Lower lobe of right lung (tissue), 2 donors: ENCODE results near the gene OVCA2. TPM values are rescaled to one million over a fixed set of nuclear protein-coding genes. Genes with fewer than 3 reads are reported as not detected.

ENCODE experiments used
- ATAC-seq, 2 donors: fragments of 200-7000 bp; cut with Tn5 transposase; one replicate each; pipeline ENCODE4 v1.9.1; 2020 to 2022; ENCODE audit warnings: mild to moderate bottlenecking in 2 of 2, moderate library complexity in 2 of 2
- DNase-seq: peaks from one replicate; pipeline ENCODE4 v3.0.0-alpha.2; 2020
- H3K27ac ChIP-seq: fragments of 200-600 bp; one replicate; pipeline ENCODE4 v1.8.0; 2022
- H3K27me3 ChIP-seq: fragments of 200-600 bp; one replicate; pipeline ENCODE4 v1.8.0; 2022; ENCODE audit warnings: low read depth
- H3K36me3 ChIP-seq: fragments of 200-600 bp; one replicate; pipeline ENCODE4 v1.8.0; 2022; ENCODE audit warnings: mild to moderate bottlenecking
- H3K4me1 ChIP-seq: fragments of 200-600 bp; one replicate; pipeline ENCODE4 v1.8.0; 2022
- H3K4me3 ChIP-seq: fragments of 200-600 bp; one replicate; pipeline ENCODE4 v1.8.0; 2022; ENCODE audit warnings: mild to moderate bottlenecking
- H3K9me3 ChIP-seq: fragments of 200-600 bp; one replicate; pipeline ENCODE4 v1.8.0; 2022
- intact Hi-C: fragments of 100-400 bp; cut with DNase I; formaldehyde crosslinking; loops from one replicate; pipeline ENCODE4 v1.11.0; 2022
- long read RNA-seq: library from polyadenylated mRNA; unstranded; transcript quantifications from one replicate; pipeline ENCODE4 v2.0.0, GENCODE V29; 2021
- total RNA-seq: library from RNA; stranded (reverse); fragmentation: NEBNext Ultra II Directional; extraction: Animal tissue kit (Norgen Biotek cat#: 25700); gene quantifications from one replicate; pipeline ENCODE4 v1.2.1, GENCODE V29; 2021
- TF ChIP-seq, protein P1 (sequence below): fragments of 200-600 bp; IDR thresholded peaks from one replicate; pipeline ENCODE4 v1.8.0; 2022; ENCODE audit warnings: antibody characterized with exemption, mild to moderate bottlenecking
- donor health status: DM: no; HTN: yes; CAD: no; lungs with severe emphysema.

The OVCA2 gene
- 20.3 TPM for total RNA-seq
- long read RNA-seq, transcript OVCA2-201 (2 exons, 1,122 nt): major isoform, 46 of 52 reads
- long read RNA-seq, partial matches to known transcripts: 0 of 52 reads
- long read RNA-seq, other reads (novel, unspliced or antisense): 6 of 52 reads

- intact Hi-C loops: no loop called here
- Histone ChIP-seq H3K36me3 (peaks cover 51% of the 10 kb centered on the region), H3K27me3 (no peaks in the 10 kb centered on the region), H3K27ac (peak within 1 kb of the TSS; percentile 90), H3K4me1 (peaks cover 26% of the 10 kb centered on the region), H3K9me3 (no peaks in the 10 kb centered on the region), H3K4me3 (peak within 1 kb of the TSS; percentile 68)
- DNase-seq (peak; percentile 96), ATAC-seq (peak; percentile 97)
- TF ChIP-seq, protein P1, sequence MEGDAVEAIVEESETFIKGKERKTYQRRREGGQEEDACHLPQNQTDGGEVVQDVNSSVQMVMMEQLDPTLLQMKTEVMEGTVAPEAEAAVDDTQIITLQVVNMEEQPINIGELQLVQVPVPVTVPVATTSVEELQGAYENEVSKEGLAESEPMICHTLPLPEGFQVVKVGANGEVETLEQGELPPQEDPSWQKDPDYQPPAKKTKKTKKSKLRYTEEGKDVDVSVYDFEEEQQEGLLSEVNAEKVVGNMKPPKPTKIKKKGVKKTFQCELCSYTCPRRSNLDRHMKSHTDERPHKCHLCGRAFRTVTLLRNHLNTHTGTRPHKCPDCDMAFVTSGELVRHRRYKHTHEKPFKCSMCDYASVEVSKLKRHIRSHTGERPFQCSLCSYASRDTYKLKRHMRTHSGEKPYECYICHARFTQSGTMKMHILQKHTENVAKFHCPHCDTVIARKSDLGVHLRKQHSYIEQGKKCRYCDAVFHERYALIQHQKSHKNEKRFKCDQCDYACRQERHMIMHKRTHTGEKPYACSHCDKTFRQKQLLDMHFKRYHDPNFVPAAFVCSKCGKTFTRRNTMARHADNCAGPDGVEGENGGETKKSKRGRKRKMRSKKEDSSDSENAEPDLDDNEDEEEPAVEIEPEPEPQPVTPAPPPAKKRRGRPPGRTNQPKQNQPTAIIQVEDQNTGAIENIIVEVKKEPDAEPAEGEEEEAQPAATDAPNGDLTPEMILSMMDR: peak; percentile 56
Measured at GRCh38 chr17:2041561-2042389, at the start of gene OVCA2. Gene OVCA2 (plus strand): TSS chr17:2042022. CDS start chr17:2042048, 26 bp downstream.

DNA sequence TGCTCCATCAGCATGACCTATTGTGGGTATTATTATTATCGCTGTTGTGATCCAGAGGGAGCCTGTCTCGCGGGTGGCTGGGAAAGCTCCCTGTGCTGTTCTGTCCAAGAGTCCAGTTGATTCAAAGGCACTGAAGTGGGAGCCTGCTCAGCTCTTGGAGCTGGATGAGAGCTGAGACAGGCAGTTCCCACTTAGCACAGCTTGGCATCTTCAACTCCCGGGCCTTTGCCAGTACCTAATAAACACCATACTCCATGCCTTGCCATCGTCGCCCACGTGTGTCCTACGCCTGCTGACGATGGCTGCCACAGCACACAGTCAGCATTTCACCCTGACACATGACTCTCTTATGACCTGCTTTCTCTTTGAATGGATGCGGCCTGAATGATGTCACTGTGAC is 49.3 kb upstream of the OVCA2 start:
- TF ChIP-seq, protein P1: no peak
- Histone ChIP-seq H3K27me3 (peaks cover under 1% of the 10 kb centered on the region), H3K4me3 (no peak overlapping the region), H3K9me3 (no peaks in the 10 kb centered on the region), H3K27ac (no peak overlapping the region), H3K4me1 (peaks cover 2% of the 10 kb centered on the region), H3K36me3 (no peaks in the 10 kb centered on the region)
- DNase-seq (no peak), ATAC-seq (no peak)
- intact Hi-C loops: no loop called here

GRCh38 chr17:1994707-1995106 is 47.1 kb upstream of the OVCA2 start:
- no peak overlapping the region for H3K4me3 ChIP-seq
- TF ChIP-seq, protein P1: no peak
- no peaks in the 10 kb centered on the region for H3K36me3 ChIP-seq
- intact Hi-C loops: no loop called here
- H3K27ac ChIP-seq: no peak overlapping the region
- H3K27me3 ChIP-seq: peaks cover 6% of the 10 kb centered on the region
- peaks cover 18% of the 10 kb centered on the region for H3K4me1 ChIP-seq
- DNase-seq: no peak
- ATAC-seq: no peak
- H3K9me3 ChIP-seq: no peaks in the 10 kb centered on the region

DNA sequence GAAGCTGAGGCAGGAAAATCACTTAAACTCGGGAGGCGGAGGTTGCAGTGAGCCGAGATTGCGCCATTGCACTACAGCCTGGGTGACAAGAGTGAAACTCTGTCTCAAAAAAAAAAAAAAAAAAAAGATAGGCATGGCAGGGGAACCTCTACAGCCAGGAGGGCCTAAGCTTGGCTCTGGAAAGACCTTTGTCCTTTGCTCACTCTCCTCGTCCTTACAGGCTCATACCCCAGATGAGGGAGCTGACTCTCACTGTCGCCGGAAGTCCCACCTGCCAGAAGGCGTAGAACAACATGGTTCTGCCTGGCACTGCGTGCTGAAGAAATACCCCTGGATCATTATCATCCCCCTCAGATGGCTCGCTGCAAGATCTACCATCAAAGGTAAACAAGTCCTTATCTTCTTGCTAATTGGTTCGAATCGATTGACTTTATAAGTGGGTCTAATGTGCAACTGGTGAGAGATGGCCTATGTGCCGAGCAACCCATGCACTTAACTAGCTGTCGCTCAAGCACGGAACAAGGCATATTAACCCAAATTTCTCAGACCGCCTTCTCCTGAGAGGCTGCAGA is 46.4 kb upstream of the OVCA2 start:
- Histone ChIP-seq H3K4me3 (no peak overlapping the region), H3K9me3 (no peaks in the 10 kb centered on the region), H3K27me3 (peaks cover 6% of the 10 kb centered on the region), H3K4me1 (peaks cover 25% of the 10 kb centered on the region), H3K27ac (no peak overlapping the region), H3K36me3 (no peaks in the 10 kb centered on the region)
- intact Hi-C loops: no loop called here
- TF ChIP-seq, protein P1: no peak
- ATAC-seq (no peak), DNase-seq (no peak)

DNA sequence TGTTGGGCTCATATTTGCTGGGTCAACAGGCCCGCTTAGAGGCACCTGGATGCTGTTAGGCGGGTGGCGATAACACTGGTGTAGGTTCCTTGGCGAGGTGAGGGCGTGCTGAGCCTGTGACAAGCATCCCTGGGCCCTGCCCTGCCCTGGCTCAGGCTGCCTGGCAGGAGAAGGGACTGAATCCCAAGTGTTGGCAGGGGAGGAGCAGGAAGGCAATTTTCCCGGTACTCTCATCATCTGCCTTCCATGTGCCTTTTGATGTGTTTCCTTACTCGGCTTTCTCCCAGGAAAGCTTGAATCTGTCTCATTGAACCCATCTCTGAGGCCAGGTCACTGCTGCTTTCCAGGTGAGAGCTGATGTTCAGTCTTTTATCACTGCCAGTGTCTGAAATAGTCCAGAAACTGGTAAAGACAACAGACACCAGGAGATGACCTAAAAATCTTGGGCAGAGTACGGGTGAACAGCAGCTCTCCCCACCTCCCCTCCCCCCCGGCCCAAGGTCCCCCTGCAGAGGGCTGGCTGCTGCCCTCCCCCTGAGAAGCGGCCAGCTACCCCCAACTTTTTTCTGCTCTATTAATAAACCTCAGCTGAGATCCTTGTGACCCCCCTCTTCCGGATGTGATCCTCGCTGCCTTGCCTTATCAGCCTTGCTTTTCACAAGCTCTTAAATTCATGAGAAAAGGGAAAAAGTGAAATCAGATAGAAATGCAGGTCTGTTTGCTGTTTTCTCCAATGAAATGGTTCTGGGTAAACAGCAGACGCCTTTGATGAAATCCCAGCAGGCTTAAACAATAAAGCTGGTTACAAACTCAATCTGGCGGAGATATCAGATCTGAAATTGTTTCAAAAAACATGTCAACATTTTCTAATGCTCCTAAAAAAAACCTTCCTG is 45.7 kb upstream of the OVCA2 start:
- no peak overlapping the region for H3K27ac ChIP-seq
- DNase-seq: no peak

More for the DNA sequence above, 45.7 kb upstream of the OVCA2 start:
- Histone ChIP-seq H3K4me1 (peaks cover 27% of the 10 kb centered on the region), H3K4me3 (no peak overlapping the region), H3K36me3 (no peaks in the 10 kb centered on the region), H3K27me3 (peaks cover 6% of the 10 kb centered on the region), H3K9me3 (no peaks in the 10 kb centered on the region)
- intact Hi-C loops: no loop called here
- ATAC-seq: no peak
- TF ChIP-seq, protein P1: no peak
